LNCaP clone FGC (cell line): ENCODE measurements around the gene GCH1.
A peak's percentile ranks its signal among the peaks of the same experiment; 100 is the strongest.

ENCODE experiments used
- DNase-seq: peaks from one replicate; pipeline ENCODE4 v3.0.0-alpha.2; 2011; ENCODE audit warnings: low read depth
- H3K4me3 ChIP-seq: 2 replicates; pipeline ENCODE4 v1.5.1; 2011; ENCODE audit warnings: mild to moderate bottlenecking, low read depth, low read length, control low read depth
- TF ChIP-seq, protein P1 (sequence below): IDR thresholded peaks from 2 replicates; pipeline ENCODE4 v1.5.1; 2012; ENCODE audit warnings: mild to moderate bottlenecking; ENCODE audit not compliant: control insufficient read depth, insufficient read depth; ENCODE audit errors: extremely low read depth

Gene GCH1, protein sequence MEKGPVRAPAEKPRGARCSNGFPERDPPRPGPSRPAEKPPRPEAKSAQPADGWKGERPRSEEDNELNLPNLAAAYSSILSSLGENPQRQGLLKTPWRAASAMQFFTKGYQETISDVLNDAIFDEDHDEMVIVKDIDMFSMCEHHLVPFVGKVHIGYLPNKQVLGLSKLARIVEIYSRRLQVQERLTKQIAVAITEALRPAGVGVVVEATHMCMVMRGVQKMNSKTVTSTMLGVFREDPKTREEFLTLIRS

DNA sequence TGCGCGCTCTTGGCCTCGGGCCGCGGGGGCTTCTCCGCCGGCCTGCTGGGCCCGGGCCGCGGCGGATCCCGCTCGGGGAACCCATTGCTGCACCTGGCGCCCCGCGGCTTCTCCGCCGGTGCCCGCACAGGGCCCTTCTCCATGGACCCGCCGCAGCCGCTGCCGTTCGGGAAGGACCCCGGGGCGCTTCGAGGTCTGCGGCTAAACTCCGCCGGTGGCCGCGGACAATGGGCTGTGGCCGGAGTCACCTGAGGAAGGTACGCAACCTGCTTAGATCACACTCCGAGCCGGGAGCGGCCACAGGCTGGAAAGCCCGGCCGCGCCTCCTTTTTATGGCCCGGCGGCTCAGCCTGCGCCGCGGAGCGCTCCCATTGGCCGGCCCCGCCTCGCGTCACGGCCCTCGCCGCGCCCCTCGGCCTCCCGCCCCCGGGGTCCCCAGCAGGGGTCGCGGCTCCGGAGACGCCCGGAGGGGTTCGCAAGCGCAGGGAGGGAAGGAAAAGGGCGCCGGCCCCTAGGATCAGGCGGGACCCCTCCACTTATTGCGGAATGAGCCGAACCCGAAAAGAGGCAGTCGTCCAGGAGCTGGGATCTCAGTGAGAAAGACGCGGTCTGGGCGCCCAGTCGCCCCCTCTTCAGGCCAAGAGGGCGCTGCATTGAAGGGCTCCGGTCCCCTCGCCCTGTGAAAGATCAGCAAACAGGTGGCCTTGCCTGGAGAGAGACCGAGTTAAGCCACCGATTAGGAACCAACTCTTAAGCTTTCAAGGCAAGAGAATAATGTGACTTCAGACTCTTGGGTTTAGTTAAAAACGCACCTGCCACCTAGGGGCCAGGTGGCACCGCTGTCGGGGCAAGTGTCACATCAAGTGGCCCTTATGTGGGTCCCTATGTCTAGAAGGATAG lies at the start of gene GCH1:
Gene GCH1, minus strand, starts transcription at position 306 of the 900 bp plus-strand sequence. Its CDS starts 163 bp downstream, at position 143.
- DNase-seq: peak; percentile 46
- TF ChIP-seq, protein P1, sequence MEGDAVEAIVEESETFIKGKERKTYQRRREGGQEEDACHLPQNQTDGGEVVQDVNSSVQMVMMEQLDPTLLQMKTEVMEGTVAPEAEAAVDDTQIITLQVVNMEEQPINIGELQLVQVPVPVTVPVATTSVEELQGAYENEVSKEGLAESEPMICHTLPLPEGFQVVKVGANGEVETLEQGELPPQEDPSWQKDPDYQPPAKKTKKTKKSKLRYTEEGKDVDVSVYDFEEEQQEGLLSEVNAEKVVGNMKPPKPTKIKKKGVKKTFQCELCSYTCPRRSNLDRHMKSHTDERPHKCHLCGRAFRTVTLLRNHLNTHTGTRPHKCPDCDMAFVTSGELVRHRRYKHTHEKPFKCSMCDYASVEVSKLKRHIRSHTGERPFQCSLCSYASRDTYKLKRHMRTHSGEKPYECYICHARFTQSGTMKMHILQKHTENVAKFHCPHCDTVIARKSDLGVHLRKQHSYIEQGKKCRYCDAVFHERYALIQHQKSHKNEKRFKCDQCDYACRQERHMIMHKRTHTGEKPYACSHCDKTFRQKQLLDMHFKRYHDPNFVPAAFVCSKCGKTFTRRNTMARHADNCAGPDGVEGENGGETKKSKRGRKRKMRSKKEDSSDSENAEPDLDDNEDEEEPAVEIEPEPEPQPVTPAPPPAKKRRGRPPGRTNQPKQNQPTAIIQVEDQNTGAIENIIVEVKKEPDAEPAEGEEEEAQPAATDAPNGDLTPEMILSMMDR: peak; percentile 64
- H3K4me3 ChIP-seq: peak within 1 kb of the TSS; percentile 73

DNA sequence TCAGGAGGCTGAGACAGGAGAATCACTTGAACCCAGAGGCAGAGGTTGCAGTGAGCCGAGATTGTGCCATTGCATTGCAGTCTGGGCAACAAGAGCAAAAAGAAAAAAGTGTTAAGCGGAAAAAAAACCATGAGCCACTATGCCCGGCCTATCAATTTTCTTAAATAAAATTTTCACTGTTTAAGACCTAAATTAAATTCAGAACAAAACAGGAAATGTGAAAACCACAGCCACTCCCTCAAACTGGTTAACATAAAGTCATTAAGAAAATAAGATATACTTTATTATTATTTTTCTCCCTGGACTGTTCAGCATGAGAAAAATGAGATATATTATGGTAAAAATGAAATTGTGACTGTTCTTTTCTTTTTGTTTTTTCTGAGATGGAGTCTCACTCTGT lies 44.6 kb upstream of the GCH1 start:
- H3K4me3 ChIP-seq: no peak overlapping the region
- TF ChIP-seq, protein P1: no peak
- no peak for DNase-seq

DNA sequence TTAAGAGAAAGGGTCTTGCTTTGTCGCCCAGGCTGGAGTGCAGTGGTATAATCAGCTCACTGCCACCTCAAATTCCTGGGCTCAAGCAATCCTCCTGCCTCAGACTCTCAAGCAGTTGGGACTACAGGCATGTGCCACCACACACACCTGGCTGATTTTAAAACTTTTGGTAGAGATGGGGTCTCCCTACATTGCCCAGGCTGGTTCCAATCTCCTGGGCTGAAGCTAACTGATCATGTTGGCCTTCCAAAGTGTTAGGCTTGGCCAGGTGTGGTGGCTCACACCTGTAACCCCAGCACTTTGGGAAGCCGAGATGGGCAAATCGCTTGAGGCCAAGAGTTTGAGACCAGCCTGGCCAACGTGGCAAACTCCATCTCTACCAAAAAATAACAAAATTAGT lies 43.9 kb upstream of the GCH1 start:
- H3K4me3 ChIP-seq: no peak overlapping the region
- no peak for DNase-seq
- TF ChIP-seq, protein P1: no peak

DNA sequence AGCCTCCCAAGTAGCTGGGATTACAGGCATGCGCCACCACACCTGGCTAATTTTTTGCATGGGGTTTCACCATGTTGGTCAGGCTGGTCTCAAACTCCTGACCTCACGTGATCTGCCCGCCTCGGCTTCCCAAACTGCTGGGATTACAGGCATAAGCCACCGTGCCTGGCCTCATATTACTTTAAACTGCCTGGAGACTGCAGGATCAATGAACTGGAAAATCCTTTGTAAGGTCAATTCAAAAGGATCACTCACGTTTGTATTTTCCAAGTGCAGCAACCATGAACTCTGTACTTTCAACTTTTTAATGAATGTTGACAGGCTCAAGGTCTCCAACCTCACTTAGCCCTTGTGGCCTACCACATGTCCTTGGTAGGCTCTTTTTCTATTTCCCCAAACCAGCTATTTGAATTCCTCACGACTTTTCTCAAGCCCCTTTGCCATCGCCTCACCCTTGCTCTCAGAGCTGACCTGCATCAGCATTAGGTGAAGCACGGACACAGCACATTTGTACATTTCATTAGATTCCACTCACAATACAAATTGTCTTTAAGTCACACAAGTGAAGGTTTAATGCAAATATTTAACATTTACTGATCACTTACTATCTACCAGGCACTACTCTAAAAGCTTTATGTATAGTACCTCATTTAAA lies 42.2 kb upstream of the GCH1 start:
- DNase-seq: no peak
- TF ChIP-seq, protein P1: no peak
- no peak overlapping the region for H3K4me3 ChIP-seq

DNA sequence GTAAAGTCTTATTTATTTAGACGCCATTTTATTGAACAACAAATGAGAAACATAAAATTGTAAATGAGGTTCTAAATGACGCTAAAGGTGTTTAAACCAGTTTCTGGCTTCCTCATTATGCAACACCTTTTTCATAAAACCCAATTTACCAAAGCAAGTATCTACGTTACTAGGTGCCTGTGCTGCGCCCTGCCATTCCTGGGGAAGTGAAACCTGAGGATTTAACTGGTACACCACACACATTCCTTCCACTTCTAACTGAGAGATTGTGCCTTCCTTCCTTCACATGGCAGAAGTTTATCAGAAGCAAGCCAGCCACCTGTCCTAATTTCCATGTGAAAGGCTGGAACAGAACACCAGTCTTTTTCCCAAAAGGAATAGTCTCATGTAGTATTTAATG lies 40.3 kb upstream of the GCH1 start:
- no peak for DNase-seq
- TF ChIP-seq, protein P1: no peak
- H3K4me3 ChIP-seq: no peak overlapping the region

DNA sequence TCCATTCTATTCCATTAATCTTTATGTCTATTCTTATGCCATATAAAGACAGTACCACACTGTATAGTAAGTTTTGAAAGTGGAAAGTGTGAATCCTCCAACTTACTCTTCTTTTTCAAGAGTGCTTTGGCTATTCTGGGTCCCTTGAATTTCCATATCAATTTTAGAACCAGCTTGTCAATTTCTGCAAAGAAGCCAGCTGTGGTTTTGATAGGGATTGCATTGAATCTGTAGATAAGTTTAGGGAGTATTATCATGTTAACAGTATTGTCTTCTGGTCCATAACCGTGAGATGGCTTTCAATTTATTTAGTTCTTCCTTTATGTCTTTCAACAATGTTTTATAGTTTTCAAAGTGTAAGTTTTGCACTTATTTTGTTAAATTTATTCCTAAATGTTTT lies 34.2 kb upstream of the GCH1 start:
- no peak overlapping the region for H3K4me3 ChIP-seq
- DNase-seq: no peak
- TF ChIP-seq, protein P1: no peak
